ENCODE data around the gene THRA.
A peak's percentile ranks its signal among the peaks of the same experiment; 100 is the strongest.

Gene THRA

GRCh38 chr17:40026816-40027613 is 35.8 kb upstream of the THRA start:
- DNase-seq, result peak; percentile 87

DNA sequence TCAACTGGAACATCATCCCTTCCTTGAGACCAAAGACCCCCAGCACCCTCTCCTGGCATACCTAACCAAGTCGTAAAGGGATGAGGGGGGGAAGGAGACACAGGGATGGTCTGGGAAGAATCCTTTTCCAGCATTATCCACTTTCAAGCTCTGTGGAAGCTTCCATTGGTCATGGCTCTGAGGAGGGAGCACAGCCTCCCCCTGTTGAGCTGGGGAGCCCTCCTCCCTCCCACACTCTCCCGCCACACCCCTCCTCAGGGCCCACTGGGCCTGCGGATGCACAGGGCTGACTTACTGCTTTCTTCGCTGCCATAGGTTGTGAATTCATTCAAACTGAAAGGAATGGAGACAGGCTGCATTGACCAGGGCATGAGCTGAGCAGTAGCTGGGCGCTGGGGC is 35.2 kb upstream of the THRA start:
- no peak for DNase-seq

- no peak for DNase-seq
Measured at GRCh38 chr17:40028595-40028994, 34.2 kb upstream of the THRA start.

DNA sequence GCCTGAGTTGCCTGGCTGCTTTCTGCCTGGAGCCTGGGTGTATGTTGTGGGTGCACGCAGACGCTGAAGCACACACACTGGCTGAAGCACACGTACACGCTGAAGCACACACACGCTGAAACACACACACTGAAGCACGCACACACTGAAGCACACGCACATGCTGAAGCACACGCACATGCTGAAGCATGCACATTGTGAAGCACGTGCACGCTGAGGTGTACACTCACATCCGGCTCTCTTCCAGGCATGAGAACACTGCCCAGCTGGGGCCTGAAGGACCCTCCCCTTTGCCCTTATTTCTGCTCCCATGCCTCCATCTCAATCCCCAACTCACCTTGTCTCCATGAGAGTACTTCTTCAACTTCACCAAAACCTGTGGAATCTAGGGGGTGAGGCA is 31.1 kb upstream of the THRA start:
- no peak for DNase-seq

DNA sequence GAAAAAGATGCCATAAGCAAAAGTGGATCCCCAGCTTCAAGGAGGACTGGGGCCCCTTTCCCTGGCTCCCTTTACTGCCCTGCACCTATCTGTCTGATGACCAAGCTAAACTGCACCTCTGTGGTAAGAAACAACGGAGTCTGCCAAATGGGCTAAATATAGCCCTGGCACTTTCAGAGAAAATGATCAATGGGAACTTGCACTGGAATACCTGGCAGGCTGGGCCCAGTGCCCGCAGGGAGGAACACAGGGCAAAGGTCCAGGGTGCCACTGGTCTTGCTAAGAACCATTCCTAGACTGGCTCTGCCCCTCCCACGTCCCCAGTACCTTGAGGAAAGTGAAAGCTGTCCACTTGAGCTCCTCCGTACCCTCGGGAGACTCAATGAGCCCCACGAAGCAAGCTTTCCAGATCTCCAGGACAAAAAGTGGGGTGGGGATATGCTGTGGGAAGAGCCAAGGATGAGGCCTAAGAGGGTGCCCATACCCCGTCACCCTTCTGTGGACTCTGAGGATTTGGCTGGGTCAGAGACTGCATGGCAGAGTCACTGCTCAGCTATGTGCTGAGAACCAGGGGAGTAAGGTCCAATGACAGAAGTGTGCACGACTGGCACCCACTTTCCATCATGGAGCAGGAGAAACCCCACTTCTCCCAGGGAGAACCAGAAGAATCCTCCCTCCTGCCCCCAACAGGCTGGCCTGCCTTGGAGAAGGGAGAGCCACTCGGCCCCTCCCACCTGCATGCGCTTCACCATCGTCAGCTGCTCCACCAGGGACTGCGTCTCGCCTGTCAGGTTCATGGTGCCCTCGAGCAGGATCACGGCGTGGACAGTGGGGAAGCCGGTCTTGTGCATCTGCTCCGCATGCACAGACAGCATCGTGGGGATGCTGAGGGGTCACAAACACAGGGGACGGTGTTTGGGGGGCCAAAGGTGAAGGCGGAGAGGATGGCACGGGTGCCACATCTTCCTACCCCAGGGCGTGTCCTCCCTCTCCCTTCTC is 30.1 kb upstream of the THRA start:
- DNase-seq, result no peak

DNA sequence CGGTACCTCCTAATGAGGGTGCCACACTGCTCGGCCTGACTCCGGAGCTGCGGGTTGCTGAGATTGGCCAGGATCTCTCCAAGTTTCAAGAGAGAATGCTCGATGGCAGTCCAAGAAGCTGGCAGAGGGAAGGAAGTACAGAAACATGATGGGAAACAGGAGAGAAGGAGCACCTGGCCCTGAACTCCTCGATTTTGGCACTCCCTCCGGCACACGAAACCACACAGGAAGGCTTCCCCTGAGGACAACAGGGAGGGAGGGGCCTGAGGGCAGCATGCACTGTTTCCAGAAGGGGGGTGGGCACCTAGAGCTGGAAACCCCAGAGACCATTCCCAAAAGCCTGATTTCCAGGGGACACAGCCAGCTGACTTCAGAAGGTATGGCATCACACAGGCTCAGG is 29.4 kb upstream of the THRA start:
- no peak for DNase-seq

DNA sequence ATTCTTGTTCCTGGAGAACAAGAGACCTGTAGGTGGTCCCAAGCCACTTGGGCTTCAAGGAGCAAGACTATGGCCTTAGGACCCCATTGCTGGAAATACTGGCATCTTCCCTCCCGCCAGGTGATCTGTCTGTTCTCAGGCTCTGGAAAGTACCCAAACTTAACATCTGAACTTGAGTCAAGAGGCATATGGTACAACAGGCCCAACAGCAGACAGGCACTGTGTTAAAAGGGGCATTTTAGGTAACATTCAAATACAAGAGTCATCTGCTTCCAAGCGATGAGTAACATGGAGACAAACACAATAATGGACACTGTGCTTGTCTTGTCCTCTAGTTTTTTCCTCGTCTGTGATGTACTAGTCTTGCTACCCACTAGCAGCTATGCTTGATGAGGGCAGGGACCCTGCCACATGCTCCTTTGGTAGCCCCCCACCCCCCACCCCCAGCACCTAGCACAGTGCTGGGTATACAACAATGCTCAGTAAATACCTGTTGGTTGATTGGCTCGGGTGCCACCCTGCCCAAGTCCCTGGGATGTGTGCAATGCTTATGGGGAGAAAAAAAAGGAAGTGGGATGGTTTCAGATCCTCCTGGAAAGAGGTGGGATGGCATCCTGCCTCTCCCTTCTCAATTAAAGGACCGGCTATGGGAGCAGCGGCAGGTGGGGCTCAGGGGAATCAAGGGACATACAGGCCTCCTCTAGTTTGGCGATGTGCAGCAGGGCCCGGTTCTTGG is 28.2 kb upstream of the THRA start:
- DNase-seq, result no peak

- no peak for DNase-seq
Measured at GRCh38 chr17:40035162-40035559, 27.6 kb upstream of the THRA start.

DNA sequence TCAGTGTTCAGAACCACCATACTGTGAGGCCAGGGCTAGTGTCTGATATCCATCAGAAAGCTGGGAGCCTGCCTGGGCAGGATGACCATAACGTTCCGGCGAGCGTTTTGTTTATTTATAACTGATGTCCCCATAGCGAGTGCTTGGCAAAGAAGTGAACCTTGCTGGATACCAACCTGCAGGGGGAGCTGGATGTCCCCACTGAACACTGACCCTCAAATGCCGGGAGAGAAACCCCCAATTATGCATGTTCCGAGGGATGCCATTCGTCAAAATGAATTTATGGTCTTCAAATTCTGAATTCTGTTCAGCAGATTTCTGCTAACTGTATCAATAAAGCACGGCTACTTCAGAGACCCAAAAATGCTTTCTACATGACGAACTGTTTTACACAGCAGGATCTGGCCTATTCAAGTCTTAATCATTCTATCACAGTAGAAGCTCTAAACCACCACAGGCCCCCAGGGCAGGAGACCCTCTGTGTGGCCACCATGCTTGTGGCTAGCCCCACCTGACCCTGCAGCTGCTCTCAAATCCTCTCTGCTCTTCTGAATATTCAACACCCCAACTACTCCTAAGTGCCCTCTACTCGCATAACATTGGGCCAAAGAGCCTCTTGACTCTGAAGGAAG is 23.8 kb upstream of the THRA start:
- peak; percentile 86 for DNase-seq

DNA sequence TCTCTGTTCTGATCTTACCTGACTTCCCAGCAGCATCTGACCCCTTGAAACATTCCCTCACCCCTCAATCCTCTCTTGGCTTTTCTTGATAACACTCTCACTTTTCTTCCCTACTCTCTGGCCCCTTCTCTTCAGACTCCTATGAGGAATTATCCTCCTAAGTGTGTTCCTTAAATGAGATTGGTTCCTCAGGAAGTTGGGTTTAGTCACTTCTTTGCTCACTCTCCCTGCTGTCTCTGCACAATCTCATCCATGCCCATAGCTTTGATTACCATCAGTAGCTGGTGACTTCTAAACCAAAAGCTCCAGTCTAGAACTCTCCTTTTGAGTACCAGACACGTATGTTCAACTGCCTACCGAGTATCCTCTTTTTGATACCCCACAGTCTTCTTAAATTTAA is 21.6 kb upstream of the THRA start:
- no peak for DNase-seq

DNA sequence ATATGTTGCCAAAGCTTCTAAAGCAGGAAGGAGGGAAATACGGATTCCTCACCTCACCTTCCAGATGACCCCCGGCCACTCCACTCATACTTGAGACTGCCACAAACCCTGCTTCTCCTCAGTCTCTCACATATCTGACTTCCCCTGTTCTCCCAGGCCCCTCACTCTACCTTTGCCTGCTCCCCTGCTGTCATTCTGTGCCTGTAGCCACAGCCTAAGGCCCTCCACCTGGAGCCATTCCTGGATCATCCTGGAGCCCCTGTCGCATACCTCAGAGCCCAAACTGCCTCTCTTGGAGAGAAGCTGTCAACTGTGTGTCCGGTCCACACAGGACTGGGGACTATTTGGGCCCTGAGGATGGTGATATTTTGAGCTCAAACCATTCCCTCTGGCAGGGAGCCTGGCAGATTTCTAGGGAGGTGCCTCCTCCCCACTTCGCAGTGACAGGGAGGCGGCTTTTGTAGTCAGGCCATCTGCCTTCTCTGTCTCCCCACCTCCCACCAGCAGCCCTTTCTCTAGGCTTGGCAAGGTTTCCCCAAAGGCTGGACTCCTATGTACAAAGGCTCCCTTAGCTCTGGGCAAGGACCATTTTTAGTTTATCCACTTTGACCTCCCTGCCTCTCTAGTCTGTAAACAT is 6.3 kb upstream of the THRA start:
- no peak for DNase-seq

DNA sequence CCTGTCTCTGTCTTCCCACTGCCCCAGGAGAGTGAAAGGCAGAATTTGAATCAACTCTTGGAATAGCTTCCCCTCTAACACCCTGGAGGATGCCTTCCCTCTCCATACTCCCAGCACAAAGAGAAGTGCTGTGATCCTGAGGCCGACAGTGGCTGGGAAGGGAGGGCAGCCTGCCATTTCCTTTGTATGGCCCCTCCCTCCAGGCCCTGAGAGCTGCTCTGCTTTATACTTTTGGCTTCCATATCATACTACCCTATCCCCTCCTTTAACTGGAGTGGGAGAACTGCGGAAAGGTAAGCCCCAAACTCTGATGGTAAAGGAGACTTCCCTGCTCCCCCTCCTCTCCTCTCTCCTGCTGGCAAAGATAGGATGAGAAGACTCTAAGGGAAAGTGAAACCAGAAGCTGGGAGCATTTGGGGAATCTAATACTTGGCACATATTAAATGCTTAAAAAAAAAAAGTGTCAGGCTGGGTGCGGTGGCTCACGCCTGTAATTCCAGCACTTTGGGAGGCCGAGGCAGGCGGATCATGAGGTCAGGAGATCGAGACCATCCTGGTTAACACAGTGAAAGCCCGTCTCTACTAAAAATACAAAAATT is 4.5 kb upstream of the THRA start:
- no peak for DNase-seq

DNA sequence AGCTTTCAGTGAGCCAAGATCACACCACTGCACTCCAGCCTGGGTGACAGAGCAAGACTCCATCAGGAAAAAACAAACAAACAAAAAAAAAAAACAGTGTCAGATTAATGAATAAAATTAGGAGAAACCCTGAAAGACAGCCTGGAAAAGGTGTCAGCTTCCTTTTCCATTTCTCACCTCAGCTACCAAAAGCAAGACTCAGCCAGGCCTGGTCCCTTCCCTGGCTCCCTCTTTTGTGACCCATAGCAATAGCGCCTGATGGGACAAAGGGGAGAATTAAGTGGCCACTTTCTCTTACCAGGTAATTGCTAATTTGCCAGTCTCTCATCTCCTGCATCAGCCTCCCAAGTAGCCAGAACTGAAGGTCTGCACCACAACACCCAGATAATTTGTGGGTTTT is 3.9 kb upstream of the THRA start:
- DNase-seq, result no peak

DNA sequence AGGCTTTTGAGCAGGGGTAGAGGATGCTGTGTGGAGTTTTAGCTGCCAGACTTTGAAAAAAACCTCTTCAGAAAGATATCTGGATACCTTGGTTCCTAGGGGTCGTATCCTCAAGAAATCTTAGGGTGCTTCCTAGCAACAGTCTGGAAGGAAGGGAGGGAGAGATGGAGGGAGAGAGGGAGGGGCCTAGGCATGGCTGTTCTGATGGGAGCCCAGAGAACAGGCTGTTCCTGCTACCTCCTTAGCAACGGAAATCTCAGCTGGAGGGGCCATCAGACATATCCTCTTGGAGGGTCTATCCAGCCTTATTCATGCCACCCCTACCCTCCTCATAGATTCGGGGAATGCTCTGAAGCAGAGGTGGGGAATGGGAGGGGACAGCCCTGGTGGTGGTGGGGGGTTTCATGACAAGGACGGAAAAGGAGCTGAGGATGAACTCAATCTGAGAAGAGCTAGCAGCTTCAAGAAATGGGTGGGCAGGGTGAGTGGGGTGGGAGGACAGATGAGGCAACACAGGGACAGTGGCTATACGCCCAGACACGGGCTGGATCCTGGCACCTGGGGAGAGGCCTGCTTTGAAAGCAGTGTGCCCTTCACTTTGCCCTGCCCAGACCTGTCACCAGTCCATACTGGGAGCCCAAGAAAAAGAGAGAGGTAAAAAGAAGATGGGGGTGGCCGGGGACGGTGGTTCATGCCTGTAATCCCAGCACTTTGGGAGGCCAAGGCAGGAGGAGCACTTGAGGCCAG is 2.9 kb upstream of the THRA start:
- no peak for DNase-seq

DNA sequence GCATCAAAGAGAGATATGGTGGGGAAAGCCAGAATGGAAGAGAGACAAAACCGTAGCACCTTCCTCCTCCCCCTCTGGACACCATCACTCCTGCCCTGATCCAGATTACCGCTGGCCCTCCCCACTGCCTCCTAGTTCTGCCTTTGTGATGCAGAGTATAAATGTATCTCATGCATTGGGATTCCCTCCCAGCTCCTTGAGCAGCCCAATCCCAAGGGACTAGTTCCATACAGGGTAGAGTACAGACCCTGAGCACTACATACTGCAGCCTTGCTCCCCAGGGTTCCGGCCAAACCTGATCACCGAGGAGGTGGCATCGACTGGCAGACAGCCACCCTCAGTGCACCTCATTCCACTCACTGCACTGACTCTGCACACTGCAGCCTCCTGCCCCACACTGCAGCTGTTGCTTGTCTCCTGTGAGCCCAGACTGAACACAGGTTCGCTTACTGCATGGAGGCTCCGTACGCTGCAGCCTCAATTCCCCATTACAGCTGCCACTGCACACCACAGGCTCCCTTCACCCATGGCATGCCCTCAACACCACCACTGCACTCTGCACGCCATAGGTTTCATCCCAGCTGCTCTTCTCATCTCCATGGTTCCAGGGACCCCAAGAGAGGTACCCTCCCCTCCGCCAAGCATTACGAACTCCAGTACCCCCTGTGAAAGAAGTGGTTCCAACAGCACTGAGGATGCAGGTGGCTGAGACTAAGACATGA is 1.7 kb upstream of the THRA start:
- DNase-seq, result no peak

DNA sequence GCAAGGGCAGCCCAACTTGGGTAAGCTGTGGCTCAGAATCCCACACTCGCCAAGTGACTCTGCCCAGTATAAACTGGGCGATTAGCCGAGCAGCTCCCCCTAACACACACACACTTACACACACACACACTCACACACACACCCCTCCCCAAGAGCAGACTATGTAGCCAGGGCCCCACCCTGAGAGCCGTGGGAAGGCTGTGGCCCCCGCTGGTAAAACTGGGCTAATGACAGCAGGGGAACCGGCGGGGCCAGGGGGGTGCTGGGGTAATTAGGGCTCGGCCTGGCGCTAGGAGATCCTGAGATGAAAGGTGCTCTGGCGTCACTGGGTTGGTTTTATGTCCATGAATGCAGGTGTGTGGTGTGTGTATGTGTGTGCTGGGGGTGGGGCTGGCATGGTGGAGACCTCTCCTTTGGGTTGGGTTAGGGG is 1.1 kb upstream of the THRA start:
- no peak for DNase-seq

- DNase-seq, result peak; percentile 60
Measured at GRCh38 chr17:40063187-40063771, 514 bp downstream of the THRA start.

- DNase-seq, result no peak
Measured at GRCh38 chr17:40063901-40064531, 1.3 kb downstream of the THRA start.

Data from femur (tissue), 1 donor.